Erythroblast (primary cell): ENCODE measurements around the gene SSBP3.

ENCODE experiments used
- GATA1 ChIP-seq: IDR thresholded peaks from 2 replicates; pipeline ENCODE4 v1.6.1; 2011; ENCODE audit warnings: low read depth, mild to moderate bottlenecking, control low read depth, low read length, moderate library complexity
- POLR2A ChIP-seq: IDR thresholded peaks from 2 replicates; pipeline ENCODE4 v1.6.1; 2011; ENCODE audit warnings: mild to moderate bottlenecking, low read length

DNA sequence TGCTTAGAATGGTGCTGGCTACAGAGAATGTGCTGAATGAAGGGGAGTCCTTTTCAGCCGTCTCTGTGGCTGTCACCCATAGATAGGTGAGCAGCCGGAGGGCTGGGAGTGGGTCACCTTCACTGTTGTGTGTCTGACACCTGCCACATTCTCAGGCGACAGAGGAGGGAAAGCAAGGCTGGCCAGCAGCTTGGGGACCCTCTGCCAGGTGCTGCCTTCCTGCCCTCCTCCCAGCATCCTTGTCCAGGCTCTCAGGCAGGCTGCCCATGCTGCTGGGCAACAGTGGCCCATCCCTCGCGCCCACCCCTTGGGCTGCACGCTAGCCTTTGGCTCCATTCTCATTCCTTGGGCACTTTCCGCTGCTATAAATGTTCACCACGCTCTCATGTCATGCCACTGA, 228.5 kb downstream of the SSBP3 start:
- no peak for TF ChIP-seq POLR2A
- no peak for TF ChIP-seq GATA1
